RWPE2 (cell line): Measurements from ENCODE around the gene SPECC1L.
"Not testable (repeated sequence)": the region's sequence is repeated elsewhere in the genome, so short reads cannot be mapped to it uniquely, and the experiment has no call there.

ENCODE experiments used
- ATAC-seq: fragments of 200-7000 bp; cut with Tn5 transposase; 3 replicates; pipeline ENCODE4 v1.9.1; 2021; ENCODE audit warnings: low read depth
- DNase-seq: peaks from one replicate; pipeline ENCODE4 v3.0.0-alpha.2; 2020; ENCODE audit warnings: low spot score
- H3K27ac ChIP-seq: fragments of 450-650 bp; 2 replicates; pipeline ENCODE4 v1.5.1; 2017; ENCODE audit warnings: mild to moderate bottlenecking; ENCODE audit not compliant: poor library complexity, severe bottlenecking
- H3K27me3 ChIP-seq: fragments of 250-450 bp; sonication (Bioruptor Pico); 2 replicates; pipeline ENCODE4 v1.5.1; 2021; ENCODE audit warnings: mild to moderate bottlenecking, moderate library complexity; ENCODE audit not compliant: insufficient read depth, poor library complexity, severe bottlenecking
- H3K36me3 ChIP-seq: fragments of 250-450 bp; sonication (Bioruptor Pico); 2 replicates; pipeline ENCODE4 v1.5.1; 2020; ENCODE audit warnings: low read depth, mild to moderate bottlenecking, moderate library complexity
- H3K4me1 ChIP-seq: fragments of 250-450 bp; sonication (Bioruptor Pico); 2 replicates; pipeline ENCODE4 v1.5.1; 2021; ENCODE audit warnings: mild to moderate bottlenecking, moderate library complexity; ENCODE audit not compliant: insufficient read depth, poor library complexity, severe bottlenecking
- H3K4me3 ChIP-seq: fragments of 250-450 bp; sonication (Bioruptor Pico); 2 replicates; pipeline ENCODE4 v1.5.1; 2021; ENCODE audit warnings: mild to moderate bottlenecking, moderate library complexity; ENCODE audit not compliant: severe bottlenecking
- H3K9me3 ChIP-seq: fragments of 250-450 bp; sonication (Bioruptor Pico); 2 replicates; pipeline ENCODE4 v1.5.1; 2021; ENCODE audit warnings: mild to moderate bottlenecking, moderate library complexity; ENCODE audit not compliant: severe bottlenecking
- CTCF ChIP-seq: fragments of 450-650 bp; IDR thresholded peaks from one replicate; pipeline ENCODE4 v1.5.1; 2017; ENCODE audit warnings: mild to moderate bottlenecking, moderate library complexity; ENCODE audit not compliant: poor library complexity, severe bottlenecking

The SPECC1L gene

DNA sequence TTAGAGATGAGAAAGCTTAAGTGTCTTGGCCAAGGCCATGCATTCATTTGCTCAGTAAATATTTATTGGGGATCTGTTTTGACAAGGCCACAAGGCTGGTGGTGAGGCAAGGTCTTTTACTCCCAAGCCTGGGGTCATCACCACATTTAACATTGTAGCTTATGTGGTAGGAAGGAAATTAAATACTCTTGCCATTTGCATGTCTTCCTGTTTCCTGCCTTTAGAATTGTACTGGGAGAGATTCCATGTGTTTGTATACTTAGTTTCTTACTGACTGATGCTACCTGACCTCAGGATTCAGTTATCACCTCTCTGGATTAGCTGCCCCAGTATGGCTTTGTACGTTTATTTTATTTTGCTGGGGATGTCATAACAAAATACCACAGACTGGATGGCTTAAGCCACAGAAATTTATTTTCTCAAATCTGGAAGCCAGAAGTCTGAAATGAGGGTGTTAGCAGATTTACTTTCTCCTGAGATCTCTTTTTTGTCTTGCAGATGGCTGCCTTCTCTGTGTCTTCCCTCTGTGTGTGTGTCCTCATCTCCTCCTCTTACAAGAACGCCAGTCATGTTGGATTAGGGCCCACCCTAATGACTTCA is 44.8 kb downstream of the SPECC1L start:
- Histone ChIP-seq H3K4me1 (peaks cover 5% of the 10 kb centered on the region), H3K9me3 (no peaks in the 10 kb centered on the region), H3K4me3 (no peak overlapping the region), H3K36me3 (peaks cover 52% of the 10 kb centered on the region), H3K27ac (no peak overlapping the region), H3K27me3 (no peaks in the 10 kb centered on the region)
- no peak for DNase-seq
- TF ChIP-seq CTCF, result no peak
- no peak for ATAC-seq

GRCh38 chr22:24316264-24316663 is 45.6 kb downstream of the SPECC1L start:
- H3K36me3 ChIP-seq, result peaks cover 59% of the 10 kb centered on the region
- H3K4me3 ChIP-seq, H3K4me1 ChIP-seq, H3K9me3 ChIP-seq, H3K27me3 ChIP-seq, DNase-seq, H3K27ac ChIP-seq, ATAC-seq: not testable (repeated sequence)

GRCh38 chr22:24317511-24317910 is 46.9 kb downstream of the SPECC1L start:
- not testable (repeated sequence) for H3K4me1 ChIP-seq, H3K4me3 ChIP-seq

GRCh38 chr22:24319451-24319850 is 48.8 kb downstream of the SPECC1L start:
- DNase-seq (no peak), ATAC-seq (peak; percentile 64; the same call in 1 of the 3 replicates)
- H3K27me3 ChIP-seq, result no peaks in the 10 kb centered on the region
- no peaks in the 10 kb centered on the region for H3K9me3 ChIP-seq
- no peak for TF ChIP-seq CTCF
- no peaks in the 10 kb centered on the region for H3K4me1 ChIP-seq
- no peak overlapping the region for H3K27ac ChIP-seq
- no peak overlapping the region for H3K4me3 ChIP-seq
- peaks cover 66% of the 10 kb centered on the region for H3K36me3 ChIP-seq

More at GRCh38 chr22:24317511-24317910, 46.9 kb downstream of the SPECC1L start:
- not testable (repeated sequence) for H3K27ac ChIP-seq, DNase-seq, H3K9me3 ChIP-seq, ATAC-seq, H3K27me3 ChIP-seq
- H3K36me3 ChIP-seq, result peaks cover 64% of the 10 kb centered on the region

- no peak overlapping the region for H3K27ac ChIP-seq
- H3K4me3 ChIP-seq, result no peak overlapping the region
- H3K27me3 ChIP-seq, result no peaks in the 10 kb centered on the region
- peaks cover 71% of the 10 kb centered on the region for H3K36me3 ChIP-seq
- H3K4me1 ChIP-seq, result no peaks in the 10 kb centered on the region
- DNase-seq (no peak), ATAC-seq (no peak)
- TF ChIP-seq CTCF, result no peak
- no peaks in the 10 kb centered on the region for H3K9me3 ChIP-seq
These were observed 51.4 kb downstream of the SPECC1L start for GRCh38 chr22:24321999-24322398.

- Histone ChIP-seq H3K27me3 (no peaks in the 10 kb centered on the region), H3K9me3 (no peaks in the 10 kb centered on the region), H3K27ac (no peak overlapping the region), H3K4me1 (no peaks in the 10 kb centered on the region), H3K36me3 (peaks cover 71% of the 10 kb centered on the region), H3K4me3 (no peak overlapping the region)
- no peak for ATAC-seq
- TF ChIP-seq CTCF, result no peak
- DNase-seq, result no peak
These were observed 51.9 kb downstream of the SPECC1L start for GRCh38 chr22:24322522-24322921.
